SK-N-DZ (cell line): Measurements from ENCODE around the gene DAB1.
"Not testable (repeated sequence)": the region's sequence is repeated elsewhere in the genome, so short reads cannot be mapped to it uniquely, and the experiment has no call there.

Source experiments
- DNase-seq: peaks from one replicate; pipeline ENCODE4 v3.0.0-alpha.2; 2015; ENCODE audit warnings: low spot score

DAB1 gene

DNA sequence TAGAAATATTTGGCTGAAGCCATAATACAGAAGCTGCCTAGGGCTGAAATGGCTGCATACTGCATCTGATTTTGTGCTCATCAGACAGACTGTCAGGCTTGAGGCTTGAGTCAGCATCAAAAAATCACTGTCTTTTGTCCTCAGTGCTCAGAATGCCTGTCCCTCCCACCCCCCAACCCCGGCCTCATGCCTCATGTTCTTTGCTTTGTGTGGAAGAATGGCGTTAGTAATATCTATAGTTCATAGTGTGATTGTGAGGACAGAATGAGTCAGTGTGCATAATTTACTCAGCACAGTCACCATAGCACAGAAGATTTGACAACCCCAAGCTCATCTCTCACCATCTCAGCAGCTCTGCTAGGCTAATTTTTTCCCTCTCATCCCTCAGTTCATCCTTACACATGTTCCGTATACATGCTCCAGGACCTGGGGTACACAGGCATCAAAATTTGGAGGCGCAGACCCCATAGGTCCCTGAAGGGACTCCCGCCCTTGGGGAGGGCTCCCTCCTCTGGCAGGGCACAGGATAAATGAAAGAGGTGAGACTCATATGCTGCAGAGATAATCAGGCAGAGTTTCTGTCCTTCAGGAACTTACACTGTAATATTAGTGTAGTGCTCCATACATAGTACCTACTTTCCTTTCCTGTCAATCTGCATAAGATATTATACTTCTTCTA is 299.0 kb downstream of the DAB1 start:
- DNase-seq = no peak

GRCh38 chr1:57124170-57124569 is 299.7 kb downstream of the DAB1 start:
- DNase-seq = no peak

DNA sequence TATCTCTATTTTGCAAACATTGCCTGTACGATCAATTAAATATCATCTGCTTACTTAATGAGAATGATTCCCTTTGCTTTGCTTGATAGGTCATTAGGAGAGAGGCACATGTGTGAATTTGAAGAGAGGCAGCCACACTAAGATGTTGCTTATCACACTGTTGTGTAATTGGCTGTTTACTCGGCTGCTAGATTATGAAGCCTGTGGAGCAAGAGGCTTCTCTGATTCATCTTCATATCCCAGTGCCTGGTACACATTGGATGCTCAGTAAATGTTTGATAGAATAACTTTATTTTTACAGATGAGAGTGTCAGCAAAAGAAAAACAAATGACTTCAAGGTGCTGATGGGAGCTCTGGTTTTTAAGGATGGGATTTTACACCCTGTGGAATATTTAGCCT is 301.8 kb downstream of the DAB1 start:
- no peak for DNase-seq

DNA sequence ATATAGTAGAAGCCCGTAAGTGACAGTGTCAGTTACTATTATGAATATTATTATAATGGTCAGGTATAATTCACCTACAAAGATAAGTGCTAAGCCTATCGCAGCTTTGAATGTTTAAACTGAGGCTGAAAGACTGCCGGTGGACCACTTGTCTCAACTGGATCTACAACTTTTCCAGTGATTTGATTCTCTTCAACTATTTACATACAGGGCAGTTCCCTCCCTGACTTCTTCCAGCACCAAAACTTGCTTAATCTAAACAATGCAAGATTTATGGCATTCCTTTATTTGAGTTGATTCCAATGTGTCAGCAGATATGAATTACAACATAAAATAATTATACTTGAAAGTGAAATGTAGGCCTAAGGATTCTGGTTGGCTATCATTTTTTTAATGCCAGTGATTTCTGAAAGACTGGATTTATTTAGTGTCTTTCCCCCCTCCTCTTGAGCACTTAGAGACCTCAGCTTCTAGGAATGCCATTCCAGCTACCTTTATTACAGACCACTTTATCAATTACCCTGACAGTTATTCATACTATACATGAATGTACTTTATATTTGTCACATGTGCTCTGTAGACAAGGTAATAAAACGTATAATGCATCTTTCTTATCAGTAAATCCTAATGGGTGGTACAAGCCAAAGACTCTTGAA is 304.8 kb downstream of the DAB1 start:
- DNase-seq = no peak

GRCh38 chr1:57117753-57118152 is 306.1 kb downstream of the DAB1 start:
- no peak for DNase-seq

DNA sequence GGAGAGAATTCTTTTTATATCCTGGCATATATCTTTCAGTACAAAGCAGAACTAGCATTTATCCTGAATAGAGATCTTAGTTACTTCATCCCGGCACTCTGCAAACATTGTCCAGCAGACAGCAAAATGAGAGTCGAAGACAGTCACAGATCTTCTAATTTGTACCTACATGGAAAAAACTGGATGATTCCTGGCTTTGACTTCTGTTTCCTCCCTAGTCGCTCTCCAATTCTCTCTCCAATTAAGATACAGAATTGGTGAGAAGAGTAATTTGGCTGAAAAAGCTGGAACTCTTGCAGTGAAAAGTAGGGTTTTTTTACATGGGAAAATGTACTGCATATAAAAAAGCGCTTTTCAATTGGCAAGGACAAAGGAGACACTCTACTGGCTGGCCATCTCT is 307.0 kb downstream of the DAB1 start:
- DNase-seq = no peak

GRCh38 chr1:57115030-57115614 is 308.7 kb downstream of the DAB1 start:
- DNase-seq = no peak

GRCh38 chr1:57112148-57112547 is 311.7 kb downstream of the DAB1 start:
- no peak for DNase-seq

DNA sequence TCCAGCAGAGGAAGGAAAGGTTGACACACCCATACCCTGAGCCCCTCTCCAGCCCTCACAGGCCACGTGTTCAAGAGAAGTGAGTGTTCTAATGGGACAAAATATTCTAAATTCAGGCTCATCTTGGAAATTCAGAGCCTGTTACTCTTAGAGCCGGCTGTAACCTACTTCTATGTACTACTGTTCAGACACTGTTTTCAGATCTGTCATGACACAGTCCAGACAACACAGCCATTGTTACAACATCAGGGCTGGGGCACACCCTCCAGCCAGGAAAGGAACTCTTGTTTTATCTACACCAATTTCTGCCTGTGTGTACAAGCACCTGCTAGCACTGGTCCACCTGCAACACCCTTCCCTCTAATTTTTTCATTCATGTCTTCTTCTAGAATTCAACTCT is 312.7 kb downstream of the DAB1 start:
- no peak for DNase-seq

GRCh38 chr1:57109883-57110282 is 314.0 kb downstream of the DAB1 start:
- DNase-seq = no peak

DNA sequence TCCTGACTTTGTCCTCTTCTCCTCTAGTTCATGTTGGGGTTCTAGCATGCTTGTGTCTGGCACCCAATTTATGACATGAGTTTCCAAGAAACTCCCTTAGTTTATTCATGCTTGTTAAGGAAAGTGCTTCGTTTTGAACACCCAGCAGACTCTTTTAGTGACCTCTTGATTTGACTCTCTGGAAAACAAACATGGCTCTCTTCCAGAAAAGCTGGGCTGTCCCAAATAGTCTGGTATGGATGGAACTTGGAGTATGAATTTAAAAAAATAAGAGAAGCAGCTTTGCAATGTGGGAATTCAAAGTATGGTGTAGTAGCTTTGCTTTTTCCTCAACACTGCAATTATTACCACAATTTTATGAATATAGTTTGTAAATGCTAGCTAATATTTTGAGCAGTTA is 314.6 kb downstream of the DAB1 start:
- no peak for DNase-seq

GRCh38 chr1:57106296-57106695 is 317.6 kb downstream of the DAB1 start:
- no peak for DNase-seq

DNA sequence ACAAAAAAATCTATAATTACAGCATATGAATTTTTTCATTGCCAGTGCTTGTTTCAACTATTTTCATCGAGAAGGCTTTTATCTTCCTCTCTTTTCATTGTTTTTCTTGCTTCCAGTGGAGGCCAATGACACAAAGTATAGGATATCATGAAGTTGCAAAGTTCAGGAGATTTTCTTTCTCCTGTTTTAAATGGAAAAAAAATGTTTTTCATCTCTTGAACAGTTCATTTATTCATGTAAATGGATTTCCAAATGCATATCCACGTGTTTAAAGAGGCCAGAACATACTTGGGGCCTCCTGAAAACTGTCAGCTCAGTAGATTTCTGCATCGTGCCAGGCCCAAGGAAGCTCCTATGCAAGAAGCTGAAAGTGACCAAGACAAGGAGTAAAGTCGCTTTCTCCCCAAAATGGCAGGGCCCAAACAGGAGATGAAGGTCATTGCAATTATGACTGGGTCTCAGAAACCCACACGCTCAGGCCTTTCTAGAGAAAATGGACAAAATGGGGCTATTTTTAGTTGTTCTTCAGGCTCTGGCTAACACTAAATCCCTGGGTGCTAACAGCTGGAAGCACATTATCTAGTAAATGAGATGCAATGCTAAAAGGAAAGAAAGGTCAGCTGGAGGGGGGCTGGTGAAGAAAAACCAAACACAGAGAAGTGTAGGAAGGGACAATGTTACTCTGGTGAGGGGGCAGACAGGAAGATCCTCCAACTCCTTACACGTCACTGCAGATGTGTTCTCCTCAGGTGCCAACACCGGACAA is 321.1 kb downstream of the DAB1 start:
- no peak for DNase-seq

DNA sequence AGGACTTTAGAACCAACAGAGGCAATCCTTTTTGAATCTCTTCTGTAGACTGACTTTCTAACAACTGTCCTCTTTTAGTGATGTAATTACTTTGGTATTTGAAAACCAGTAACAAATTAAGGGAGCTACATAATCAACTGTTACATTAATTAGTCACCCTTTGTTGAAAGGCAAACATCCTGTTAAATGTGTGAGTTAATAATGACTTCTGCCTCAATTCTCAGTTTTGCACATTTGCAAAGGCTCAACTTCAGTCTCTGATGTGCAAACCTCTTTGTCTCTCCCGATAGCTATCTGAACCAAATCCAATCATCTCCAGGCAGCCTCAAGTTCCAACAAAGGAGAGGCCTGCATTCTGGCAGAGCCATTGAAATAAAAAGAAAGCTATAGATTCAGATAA is 322.7 kb downstream of the DAB1 start:
- no peak for DNase-seq

- DNase-seq = no peak
Observed at GRCh38 chr1:57094749-57095148, 329.1 kb downstream of the DAB1 start.

GRCh38 chr1:57093122-57093521 is 330.7 kb downstream of the DAB1 start:
- DNase-seq = no peak

DNA sequence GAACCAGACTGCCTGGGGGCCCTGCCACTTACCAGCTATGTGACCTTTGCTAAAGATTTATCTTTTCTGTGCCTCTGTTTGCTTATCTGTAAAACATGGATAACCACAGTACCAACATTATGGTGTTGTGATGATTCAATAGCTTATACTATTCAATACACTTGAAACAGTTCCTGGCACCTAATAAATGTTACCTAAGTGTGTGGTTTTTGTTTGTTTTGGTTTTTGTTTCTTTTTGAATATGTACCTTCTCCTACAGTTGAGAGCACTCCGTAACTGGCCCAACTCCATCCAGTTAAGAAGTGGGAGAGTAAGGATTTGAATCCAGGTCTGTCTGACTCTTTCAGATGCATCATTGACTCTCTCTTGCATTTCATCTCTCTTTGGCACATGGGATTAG is 332.2 kb downstream of the DAB1 start:
- no peak for DNase-seq

DNA sequence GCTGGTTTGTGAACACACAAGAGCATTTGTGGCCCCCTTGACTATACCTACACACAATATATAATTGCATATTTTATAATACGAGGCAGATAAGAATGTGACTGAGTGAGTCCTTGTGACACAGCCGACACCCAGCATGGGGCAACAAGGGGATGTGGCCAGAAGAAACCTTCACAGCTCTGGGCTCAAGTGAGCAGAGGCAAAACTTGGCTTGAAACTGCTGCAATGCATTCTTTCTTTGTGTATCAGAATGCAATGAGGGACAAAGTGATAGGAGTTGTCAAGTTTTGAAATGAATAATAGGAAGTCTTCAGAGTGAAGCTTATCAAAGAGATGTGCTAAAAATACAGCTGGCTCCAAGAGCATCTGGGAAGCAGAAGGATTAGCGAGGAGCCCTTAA is 334.0 kb downstream of the DAB1 start:
- DNase-seq = no peak

- no peak for DNase-seq
Observed at GRCh38 chr1:57089221-57089620, 334.6 kb downstream of the DAB1 start.

DNA sequence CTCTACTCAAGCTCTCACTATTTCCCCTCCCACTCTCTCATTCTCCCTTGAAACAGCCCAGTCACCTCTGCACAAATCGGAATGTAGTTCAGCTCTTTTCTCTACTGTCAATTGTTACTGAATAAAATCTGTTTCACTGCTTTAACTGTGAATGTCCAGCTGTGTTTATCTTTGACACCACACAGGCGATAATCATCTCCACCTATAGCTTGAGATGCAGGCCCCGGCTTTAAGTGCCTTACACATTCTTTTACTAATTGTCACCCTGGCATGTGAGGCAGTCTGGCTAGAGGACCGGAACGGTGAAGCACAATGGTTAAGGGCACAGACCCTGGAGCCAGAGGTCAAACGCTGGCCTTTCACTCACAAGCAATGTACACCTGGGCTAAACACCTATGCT is 335.2 kb downstream of the DAB1 start:
- no peak for DNase-seq

- not testable (repeated sequence) for DNase-seq
Observed at GRCh38 chr1:57087660-57088059, 336.2 kb downstream of the DAB1 start.

DNA sequence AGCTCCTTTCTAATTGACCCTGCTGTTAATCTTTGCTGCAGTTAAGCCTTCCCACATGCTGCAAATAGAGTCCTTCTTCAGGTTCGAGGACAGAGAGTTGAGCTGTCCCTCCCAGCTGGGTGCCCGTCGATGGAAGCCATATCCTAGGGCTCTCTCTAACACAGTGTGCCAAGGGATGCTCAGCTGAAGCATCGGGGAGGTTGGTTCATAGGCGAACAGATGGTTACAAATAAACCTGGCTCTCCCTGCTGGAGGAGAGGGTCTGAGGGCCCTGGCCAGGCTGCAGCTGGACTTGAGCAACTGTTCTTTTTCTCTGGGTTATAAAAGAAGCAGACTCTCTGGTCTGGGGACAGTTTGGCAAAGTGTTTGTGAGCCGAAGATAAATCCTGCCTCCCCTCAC is 337.7 kb downstream of the DAB1 start:
- no peak for DNase-seq

- no peak for DNase-seq
Observed at GRCh38 chr1:57084701-57085100, 339.2 kb downstream of the DAB1 start.
